Measurements from ENCODE around the gene MACROD2.
"Not testable (repeated sequence)": the region's sequence is repeated elsewhere in the genome, so short reads cannot be mapped to it uniquely, and the experiment has no call there.

Gene MACROD2

DNA sequence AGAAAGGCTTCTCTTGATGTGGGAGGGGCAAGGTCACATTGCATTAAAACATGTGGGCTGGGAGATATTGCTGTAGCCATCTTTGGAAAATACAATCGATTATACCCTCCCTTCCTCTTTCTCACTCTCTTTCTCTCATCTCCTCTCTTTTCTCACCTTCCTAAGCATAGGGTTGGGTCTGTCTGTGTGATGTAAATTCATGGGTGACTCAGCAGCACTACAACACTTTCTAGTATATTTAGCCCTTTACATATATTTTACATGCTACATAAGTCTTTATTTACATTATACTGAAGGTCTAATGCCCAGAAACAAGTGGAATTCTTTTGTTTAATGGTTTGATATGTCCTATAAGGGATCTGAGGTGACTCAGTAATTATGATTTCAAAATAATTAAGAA, 976.9 kb downstream of the MACROD2 start:
- DNase-seq (ENCODE audit: low spot score), result no peak
- TF ChIP-seq, protein P1, sequence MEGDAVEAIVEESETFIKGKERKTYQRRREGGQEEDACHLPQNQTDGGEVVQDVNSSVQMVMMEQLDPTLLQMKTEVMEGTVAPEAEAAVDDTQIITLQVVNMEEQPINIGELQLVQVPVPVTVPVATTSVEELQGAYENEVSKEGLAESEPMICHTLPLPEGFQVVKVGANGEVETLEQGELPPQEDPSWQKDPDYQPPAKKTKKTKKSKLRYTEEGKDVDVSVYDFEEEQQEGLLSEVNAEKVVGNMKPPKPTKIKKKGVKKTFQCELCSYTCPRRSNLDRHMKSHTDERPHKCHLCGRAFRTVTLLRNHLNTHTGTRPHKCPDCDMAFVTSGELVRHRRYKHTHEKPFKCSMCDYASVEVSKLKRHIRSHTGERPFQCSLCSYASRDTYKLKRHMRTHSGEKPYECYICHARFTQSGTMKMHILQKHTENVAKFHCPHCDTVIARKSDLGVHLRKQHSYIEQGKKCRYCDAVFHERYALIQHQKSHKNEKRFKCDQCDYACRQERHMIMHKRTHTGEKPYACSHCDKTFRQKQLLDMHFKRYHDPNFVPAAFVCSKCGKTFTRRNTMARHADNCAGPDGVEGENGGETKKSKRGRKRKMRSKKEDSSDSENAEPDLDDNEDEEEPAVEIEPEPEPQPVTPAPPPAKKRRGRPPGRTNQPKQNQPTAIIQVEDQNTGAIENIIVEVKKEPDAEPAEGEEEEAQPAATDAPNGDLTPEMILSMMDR (IDR thresholded peaks at IDR 0.05; ENCODE audit: borderline replicate concordance, control extremely low read depth, extremely low read depth, insufficient read depth, missing control alignments), result no peak
- in situ Hi-C loops (cut with MboI; ENCODE audit: low sequenced_read_pairs, unreplicated experiment), result no loop called here

DNA sequence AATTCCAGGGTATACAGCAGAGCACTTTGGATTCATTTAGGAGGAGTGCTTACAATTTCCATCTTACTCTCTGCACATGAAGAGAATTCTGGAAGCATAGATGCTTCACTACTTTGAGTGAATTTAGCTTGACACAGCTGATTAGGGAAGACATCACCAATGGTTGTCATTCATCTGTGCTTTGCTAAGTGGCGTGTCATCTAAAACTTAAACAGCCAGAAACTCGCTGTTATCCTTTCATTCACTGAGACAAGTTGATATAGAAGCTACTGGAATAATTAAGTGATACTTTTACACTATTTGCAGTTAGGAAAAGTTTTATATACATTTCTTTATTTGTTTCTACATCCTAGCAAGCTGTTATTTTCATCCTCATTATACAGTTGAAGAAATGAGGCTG, 977.4 kb downstream of the MACROD2 start:
- no peak for DNase-seq (ENCODE audit: low spot score)
- TF ChIP-seq, protein P1 (IDR thresholded peaks at IDR 0.05; ENCODE audit: borderline replicate concordance, control extremely low read depth, extremely low read depth, insufficient read depth, missing control alignments), result no peak
- in situ Hi-C loops (cut with MboI; ENCODE audit: low sequenced_read_pairs, unreplicated experiment), result no loop called here

DNA sequence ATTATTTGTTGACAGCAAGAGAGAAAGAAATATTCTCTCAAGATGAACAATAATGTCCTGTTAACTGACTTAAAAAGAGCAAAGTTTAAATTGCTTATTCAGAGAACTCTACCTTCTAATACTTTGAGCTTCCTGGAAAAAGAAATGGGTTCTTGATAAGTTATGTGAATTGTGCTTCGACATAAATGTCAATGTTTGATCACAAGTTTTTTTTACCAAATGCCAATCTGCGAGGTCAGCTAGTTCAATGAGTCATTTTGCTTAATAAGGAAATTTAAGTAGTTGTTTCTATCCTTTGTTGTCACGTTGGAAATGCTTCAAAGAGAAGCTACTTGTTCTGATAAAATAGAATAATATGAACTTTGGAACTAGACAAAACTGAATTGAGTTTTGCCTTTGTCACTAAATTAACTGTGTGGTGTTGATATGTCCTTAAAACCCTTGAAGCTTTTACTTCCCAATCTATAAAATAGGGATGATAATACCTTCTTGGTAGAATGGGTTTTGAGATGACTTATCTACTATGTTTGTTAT, 984.2 kb downstream of the MACROD2 start:
- TF ChIP-seq, protein P1 (IDR thresholded peaks at IDR 0.05; ENCODE audit: borderline replicate concordance, control extremely low read depth, extremely low read depth, insufficient read depth, missing control alignments), result no peak
- in situ Hi-C loops (cut with MboI; ENCODE audit: low sequenced_read_pairs, unreplicated experiment), result no loop called here
- DNase-seq (ENCODE audit: low spot score), result no peak

DNA sequence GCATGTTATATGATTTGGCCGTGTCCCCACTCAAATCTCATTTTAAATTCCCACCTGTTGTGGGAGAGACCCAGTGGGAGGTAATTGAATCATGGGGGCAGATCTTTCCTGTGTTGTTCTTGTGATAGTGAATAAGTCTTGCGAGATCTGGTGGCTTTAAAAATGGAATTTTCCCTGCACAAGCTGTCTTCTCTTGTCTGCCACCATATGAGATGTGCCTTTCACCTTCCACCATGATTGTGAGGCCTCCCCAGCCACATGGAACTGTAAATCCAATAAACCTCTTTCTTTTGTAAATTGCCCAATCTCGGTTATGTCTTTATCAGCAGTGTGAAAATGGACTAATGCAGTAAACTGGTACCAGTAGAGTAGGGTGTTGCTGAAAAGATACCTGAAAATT, 986.2 kb downstream of the MACROD2 start:
- in situ Hi-C loops (cut with MboI; ENCODE audit: low sequenced_read_pairs, unreplicated experiment); DNase-seq (ENCODE audit: low spot score): not testable (repeated sequence)

DNA sequence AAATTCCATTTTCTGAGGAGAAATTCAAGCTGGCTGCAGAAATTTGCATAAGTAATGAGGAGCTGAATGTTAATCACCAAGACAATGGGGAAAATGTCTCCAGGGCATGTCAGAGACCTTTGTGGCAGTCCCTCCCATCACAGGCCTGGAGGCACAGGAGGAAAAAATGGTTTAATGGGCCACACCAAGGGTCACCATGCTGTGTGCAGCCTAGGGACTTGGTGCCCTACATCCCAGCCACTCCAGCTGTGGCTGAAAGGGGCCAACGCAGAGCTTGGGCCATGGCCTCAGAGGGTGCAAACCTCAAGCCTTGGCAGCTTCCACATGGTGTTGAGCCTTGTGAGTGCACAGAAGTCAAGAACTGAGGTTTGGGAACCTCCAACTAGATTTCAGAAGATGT, 987.0 kb downstream of the MACROD2 start:
- in situ Hi-C loops (cut with MboI; ENCODE audit: low sequenced_read_pairs, unreplicated experiment), result not testable (repeated sequence)

DNA sequence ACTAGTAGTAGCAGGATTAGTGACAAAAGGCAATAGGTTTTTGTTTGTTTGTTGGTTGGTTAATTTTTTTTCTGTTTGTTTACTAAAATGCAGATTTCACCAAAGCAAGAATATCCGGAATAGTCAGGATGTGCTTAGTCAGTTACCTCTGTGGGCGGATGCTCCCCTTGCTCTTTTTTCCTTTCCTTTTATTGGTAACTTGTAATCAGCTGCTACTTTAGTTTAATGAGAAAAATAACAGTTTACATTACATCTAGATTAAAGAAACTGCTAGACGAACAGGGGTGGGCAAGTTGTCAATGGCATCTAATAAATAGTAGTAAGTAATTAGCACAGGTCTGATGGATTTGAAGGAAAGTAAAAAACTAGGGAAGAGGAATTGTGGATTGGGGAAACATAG, 989.0 kb downstream of the MACROD2 start:
- in situ Hi-C loops (cut with MboI; ENCODE audit: low sequenced_read_pairs, unreplicated experiment), result no loop called here
- no peak for DNase-seq (ENCODE audit: low spot score)
- TF ChIP-seq, protein P1 (IDR thresholded peaks at IDR 0.05; ENCODE audit: borderline replicate concordance, control extremely low read depth, extremely low read depth, insufficient read depth, missing control alignments), result no peak

More for the DNA sequence above, 987.0 kb downstream of the MACROD2 start:
- DNase-seq (ENCODE audit: low spot score), result not testable (repeated sequence)

DNA sequence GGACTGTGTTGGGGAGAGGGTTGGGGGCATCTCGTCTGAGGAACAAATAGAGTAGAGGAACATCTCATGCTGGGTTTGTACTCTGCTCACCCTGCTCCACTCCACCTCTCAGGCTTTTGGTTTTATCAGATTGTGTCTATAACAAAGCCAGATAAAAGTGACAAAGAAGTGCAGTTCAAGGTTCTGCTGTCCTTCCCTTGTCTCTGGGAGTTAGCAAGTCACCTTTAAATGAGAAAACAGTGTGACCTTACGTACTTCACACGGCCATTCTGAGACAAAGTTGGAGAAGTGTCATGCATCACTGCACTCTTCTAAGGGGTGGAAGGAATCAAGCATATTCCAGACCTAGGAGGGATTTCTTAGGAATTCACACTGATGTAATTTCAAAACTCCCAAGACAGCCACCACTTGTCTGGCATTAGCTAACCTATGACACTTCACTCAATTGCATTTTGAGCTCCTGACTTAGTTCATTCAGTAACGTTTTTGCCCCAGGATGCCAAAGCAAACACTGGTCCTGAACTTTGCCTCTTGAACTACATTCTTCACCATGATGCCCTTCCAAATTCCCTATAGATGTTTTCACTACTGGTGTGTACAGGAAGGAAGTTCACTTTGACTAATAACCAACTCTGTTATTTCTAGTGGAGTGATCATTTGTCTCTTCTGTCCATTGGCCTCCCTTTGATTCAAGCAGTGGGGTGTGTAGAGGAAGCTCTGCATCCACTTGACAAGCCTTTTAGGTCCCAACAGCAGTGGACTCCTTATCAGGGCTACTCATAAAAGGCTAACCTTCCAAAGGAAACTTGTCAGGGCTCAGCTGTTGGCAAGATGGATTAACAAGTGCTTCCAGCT, 989.7 kb downstream of the MACROD2 start:
- no peak for DNase-seq (ENCODE audit: low spot score)
- in situ Hi-C loops (cut with MboI; ENCODE audit: low sequenced_read_pairs, unreplicated experiment), result no loop called here
- TF ChIP-seq, protein P1 (IDR thresholded peaks at IDR 0.05; ENCODE audit: borderline replicate concordance, control extremely low read depth, extremely low read depth, insufficient read depth, missing control alignments), result no peak

Measured in GM13976 (cell line).